Stimulated activated CD4-positive, alpha-beta T cell treated with anti-CD3 and anti-CD28 coated beads, Interleukin-4, amount 100 ng/mL, for 24 hours (primary cell): Measurements from ENCODE around the gene NMB.

Source experiments
- DNase-seq: peaks from one replicate; pipeline ENCODE4 v3.0.0-alpha.2; 2020

The NMB gene

DNA sequence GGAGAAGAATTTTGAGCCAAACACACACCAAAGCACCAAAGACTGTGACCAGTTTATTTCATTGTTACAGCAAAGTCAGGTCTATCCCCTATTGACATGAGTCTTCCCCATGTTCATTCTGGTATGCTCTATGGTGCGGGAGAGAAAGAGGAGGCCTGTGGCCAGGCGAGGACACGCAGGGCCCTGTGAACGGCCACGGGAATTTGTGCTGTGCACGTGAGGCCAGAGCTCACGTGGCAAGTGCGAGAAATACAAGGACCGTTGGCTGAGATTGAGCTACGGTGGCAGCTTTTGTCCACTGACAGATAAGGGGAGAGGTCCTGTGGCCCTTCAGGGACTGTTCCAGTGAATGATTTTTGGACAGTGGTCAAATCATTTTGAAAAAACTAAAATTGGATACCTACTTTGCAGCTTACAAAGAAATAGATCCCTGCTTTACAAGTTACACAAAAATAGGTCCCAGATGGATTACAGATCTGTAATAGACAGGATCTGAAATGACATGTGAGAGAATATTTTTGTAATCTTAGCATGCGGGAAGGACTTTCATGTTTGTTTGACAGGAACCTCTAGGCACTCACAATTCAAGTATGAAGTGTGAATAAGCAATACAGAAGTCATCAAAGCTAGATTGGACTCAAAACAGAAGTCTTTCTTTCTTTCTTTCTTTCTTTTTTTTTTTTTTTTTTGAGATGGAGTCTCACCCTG is 48.0 kb downstream of the NMB start:
- no peak for DNase-seq

DNA sequence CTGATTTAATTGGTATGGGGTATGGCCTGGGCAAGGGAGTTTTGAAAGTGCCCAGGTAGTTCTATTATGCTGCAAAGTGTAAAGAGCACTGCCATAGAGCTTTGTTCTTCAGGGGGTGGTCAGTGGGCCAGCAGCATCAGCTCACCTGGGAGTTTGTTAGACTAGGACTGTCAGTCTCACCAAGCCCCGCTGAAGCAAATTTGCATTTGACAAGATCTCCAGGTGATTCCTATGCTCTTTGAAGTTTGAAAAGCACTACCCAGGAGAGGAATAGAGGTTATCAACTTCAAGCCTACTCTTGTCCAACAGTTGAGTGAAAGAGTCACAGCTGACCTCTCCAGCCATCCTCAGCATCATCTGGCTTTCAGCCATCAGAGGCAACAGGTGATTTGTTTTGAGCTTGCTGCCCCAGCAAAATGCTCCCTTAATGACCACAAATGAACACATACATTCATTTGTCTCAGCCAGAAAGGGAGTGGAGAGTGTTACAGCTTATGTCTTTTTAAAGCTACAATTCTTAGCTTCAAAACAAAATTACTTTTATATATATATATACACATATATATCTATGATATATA is 49.2 kb downstream of the NMB start:
- no peak for DNase-seq

DNA sequence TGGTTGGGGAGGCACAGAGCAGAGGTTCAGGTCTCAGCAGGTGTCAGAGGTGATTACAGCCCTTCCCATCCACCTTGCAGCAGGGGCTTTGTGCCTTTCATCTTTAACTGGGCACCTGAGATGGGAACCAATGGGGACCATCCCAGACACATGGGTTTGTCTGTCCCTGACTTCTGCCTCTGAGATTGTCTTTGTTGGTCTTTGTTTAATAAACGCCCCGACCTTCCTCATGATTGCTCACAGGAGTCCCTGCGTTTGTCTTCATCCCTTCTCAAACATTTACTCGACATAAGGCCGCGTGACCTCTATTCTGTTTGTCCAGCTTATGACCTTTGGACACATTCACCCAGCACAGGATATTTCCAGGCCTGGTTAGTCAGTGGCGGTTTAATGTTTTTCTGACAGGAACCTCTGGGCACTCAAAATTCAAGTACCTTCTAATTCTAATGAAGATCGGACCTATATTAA is 51.3 kb downstream of the NMB start:
- DNase-seq = no peak

DNA sequence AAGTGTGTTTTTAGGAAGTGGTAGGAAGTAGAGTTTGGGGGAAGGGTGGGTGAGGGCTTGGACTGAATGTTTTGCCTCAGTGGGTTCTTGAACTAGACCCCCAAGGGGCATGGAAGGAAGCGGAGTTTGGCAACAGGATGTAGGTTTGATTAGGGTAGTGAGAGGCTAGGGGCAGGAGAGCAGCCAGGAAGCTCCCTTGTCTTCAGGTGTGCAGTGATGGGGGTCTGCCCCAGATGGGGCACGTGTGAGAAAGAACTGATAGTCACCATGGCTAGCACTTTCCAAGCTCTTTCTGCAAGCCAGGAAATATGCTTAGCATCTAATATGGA is 52.5 kb downstream of the NMB start:
- no peak for DNase-seq
